Mesothelial cell of epicardium (in vitro differentiated cells): ENCODE measurements around the gene PSMA8. TPM values are rescaled to one million over a fixed set of nuclear protein-coding genes. Genes with fewer than 3 reads are reported as not detected.

Source experiments
- DNase-seq, 2 experiments: peaks; one replicate each; pipeline ENCODE4 v3.0.0; 2021; ENCODE audit warnings: low spot score in 2 of 2; ENCODE audit not compliant: unreplicated experiment in 2 of 2
- H3K27ac Mint-ChIP-seq: 2 replicates; pipeline ENCODE4 v1.8.0; 2021; ENCODE audit warnings: mixed read lengths
- H3K27me3 Mint-ChIP-seq: 2 replicates; pipeline ENCODE4 v1.8.0; 2021; ENCODE audit warnings: low read depth, mixed read lengths
- H3K36me3 Mint-ChIP-seq: 2 replicates; pipeline ENCODE4 v1.8.0; 2021; ENCODE audit warnings: mixed read lengths
- H3K4me1 Mint-ChIP-seq: 2 replicates; pipeline ENCODE4 v1.8.0; 2021; ENCODE audit warnings: mixed read lengths
- H3K4me3 Mint-ChIP-seq: 2 replicates; pipeline ENCODE4 v1.8.0; 2021; ENCODE audit warnings: mild to moderate bottlenecking, moderate library complexity, mixed read lengths
- H3K9me3 Mint-ChIP-seq: 2 replicates; pipeline ENCODE4 v1.8.0; 2021; ENCODE audit warnings: mixed read lengths
- CTCF ChIP-seq: fragments of 200-600 bp; sonication (generic); IDR thresholded peaks from one replicate; pipeline ENCODE4 v1.5.0; 2021; ENCODE audit warnings: antibody characterized with exemption; ENCODE audit not compliant: unreplicated experiment
- total RNA-seq: library from RNA; stranded (reverse); gene quantifications from 3 replicates; pipeline ENCODE4 v1.2.1, GENCODE V29; 2021

Gene PSMA8
- total RNA-seq, 1 donor from 2014 or later: not detected

GRCh38 chr18:26090130-26091046, 43.3 kb upstream of the PSMA8 start, which contains the start of gene SS18:
TSS of gene SS18 (minus strand) at chr18:26090613. CDS start at chr18:26090569, 44 bp downstream.
- DNase-seq: peak; percentile 76 to 87
- H3K4me1 Mint-ChIP-seq: peaks cover 29% of the 10 kb centered on the region
- peak within 1 kb of the TSS; percentile 95 for H3K4me3 Mint-ChIP-seq
- H3K27me3 Mint-ChIP-seq: no peaks in the 10 kb centered on the region
- TF ChIP-seq CTCF: no peak
- H3K27ac Mint-ChIP-seq: peak within 1 kb of the TSS; percentile 97
- H3K36me3 Mint-ChIP-seq: peaks cover 6% of the 10 kb centered on the region
- no peaks in the 10 kb centered on the region for H3K9me3 Mint-ChIP-seq

GRCh38 chr18:26091047-26091630, 42.5 kb upstream of the PSMA8 start:
- peak overlapping the region; percentile 95 for H3K4me3 Mint-ChIP-seq
- H3K27me3 Mint-ChIP-seq: no peaks in the 10 kb centered on the region
- H3K9me3 Mint-ChIP-seq: no peaks in the 10 kb centered on the region
- no peak for TF ChIP-seq CTCF
- peak overlapping the region; percentile 97 for H3K27ac Mint-ChIP-seq
- H3K4me1 Mint-ChIP-seq: peaks cover 29% of the 10 kb centered on the region
- peaks cover 4% of the 10 kb centered on the region for H3K36me3 Mint-ChIP-seq
- no peak for DNase-seq

- peaks cover 14% of the 10 kb centered on the region for H3K9me3 Mint-ChIP-seq
These were observed 36.8 kb upstream of the PSMA8 start for GRCh38 chr18:26096852-26097251.

GRCh38 chr18:26097563-26097962, 36.1 kb upstream of the PSMA8 start:
- Mint-ChIP-seq H3K27me3 (no peaks in the 10 kb centered on the region), H3K4me3 (no peak overlapping the region), H3K4me1 (no peaks in the 10 kb centered on the region), H3K27ac (no peak overlapping the region), H3K9me3 (peaks cover 16% of the 10 kb centered on the region), H3K36me3 (no peaks in the 10 kb centered on the region)
- no peak for TF ChIP-seq CTCF
- no peak for DNase-seq

More at GRCh38 chr18:26096852-26097251, 36.8 kb upstream of the PSMA8 start:
- Mint-ChIP-seq H3K27me3 (no peaks in the 10 kb centered on the region), H3K4me1 (no peaks in the 10 kb centered on the region), H3K27ac (no peak overlapping the region), H3K36me3 (no peaks in the 10 kb centered on the region), H3K4me3 (no peak overlapping the region)
- DNase-seq: no peak
- TF ChIP-seq CTCF: no peak

GRCh38 chr18:26103579-26103978, 30.1 kb upstream of the PSMA8 start:
- H3K9me3 Mint-ChIP-seq: peaks cover 24% of the 10 kb centered on the region
- H3K4me3 Mint-ChIP-seq: no peak overlapping the region
- H3K4me1 Mint-ChIP-seq: peaks cover 18% of the 10 kb centered on the region
- no peak overlapping the region for H3K27ac Mint-ChIP-seq
- DNase-seq: no peak
- no peak for TF ChIP-seq CTCF
- H3K36me3 Mint-ChIP-seq: no peaks in the 10 kb centered on the region
- H3K27me3 Mint-ChIP-seq: no peaks in the 10 kb centered on the region
